ENCODE data around the gene EEF1AKMT4.

Gene EEF1AKMT4

GRCh38 chr3:184298759-184299487, 49.5 kb downstream of the EEF1AKMT4 start, which contains the start of gene PSMD2:
TSS of gene PSMD2 (plus strand) at chr3:184299241. CDS start at chr3:184299267, 26 bp downstream.
- Histone ChIP-seq H3K4me3 (replicated peaks; ENCODE audit: insufficient read depth, low read length) (peak within 1 kb of the TSS; percentile 95), H3K27me3 (ENCODE audit: insufficient read depth, poor library complexity, severe bottlenecking) (no peaks in the 10 kb centered on the region), H3K27ac (replicated peaks) (peak within 1 kb of the TSS; percentile 74)
- TF ChIP-seq POLR2AphosphoS5 (IDR thresholded peaks at IDR 0.05; ENCODE audit: low read depth) (peak; percentile 50; the same call in 1 of the 2 replicates), SPI1 (IDR thresholded peaks at IDR 0.05; ENCODE audit: borderline replicate concordance, low read depth) (no peak), REST (IDR thresholded peaks at IDR 0.05; ENCODE audit: insufficient replicate concordance, low read depth) (peak; percentile 19), CTCF (IDR thresholded peaks at IDR 0.05; ENCODE audit: insufficient read depth, low read length) (no peak)
- peak; percentile 87 to 98 for DNase-seq (ENCODE audit: low read depth in 1 of 2, low spot score in 1 of 2)

DNA sequence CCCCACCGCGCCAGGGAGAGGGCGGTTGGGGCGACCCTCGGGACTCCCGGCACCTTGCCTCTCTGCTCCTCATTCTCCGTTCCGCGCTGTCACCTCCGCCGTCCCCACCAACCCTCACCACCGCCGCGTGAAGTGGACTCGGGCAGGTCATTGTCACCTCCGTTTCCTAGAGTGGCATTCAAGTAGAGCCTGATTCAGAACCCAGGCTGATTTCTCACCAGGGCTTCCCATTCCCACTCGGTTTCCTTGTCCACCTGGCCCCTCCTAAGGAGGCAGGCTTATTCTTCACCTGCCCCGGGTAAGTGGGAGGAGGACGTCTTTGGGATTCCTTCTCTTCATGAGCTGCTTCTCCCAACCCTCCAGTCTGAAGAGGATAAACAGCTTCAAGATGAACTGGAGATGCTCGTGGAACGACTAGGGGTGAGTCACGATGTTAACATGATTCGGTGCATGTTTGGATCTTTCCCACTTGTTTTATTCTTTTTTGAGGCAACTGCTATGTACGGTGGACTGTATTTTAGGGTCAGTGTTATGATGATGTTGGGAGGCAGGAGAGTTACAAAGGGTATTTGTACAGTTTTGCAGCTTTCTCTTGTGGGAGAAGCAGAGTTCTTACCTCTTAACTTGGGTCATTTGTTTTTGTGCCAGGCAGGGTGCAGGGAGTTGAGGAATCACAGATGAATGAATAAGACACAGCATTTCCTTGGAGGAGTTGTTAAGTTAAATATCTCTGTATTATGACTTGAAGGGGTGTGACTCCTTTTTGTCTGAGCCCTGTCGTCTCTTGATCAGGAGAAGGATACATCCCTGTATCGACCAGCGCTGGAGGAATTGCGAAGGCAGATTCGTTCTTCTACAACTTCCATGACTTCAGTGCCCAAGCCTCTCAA, 50.3 kb downstream of the EEF1AKMT4 start:
- peak overlapping the region; percentile 74 for H3K27ac ChIP-seq (replicated peaks)
- H3K4me3 ChIP-seq (replicated peaks; ENCODE audit: insufficient read depth, low read length): peak overlapping the region; percentile 95
- no peaks in the 10 kb centered on the region for H3K27me3 ChIP-seq (ENCODE audit: insufficient read depth, poor library complexity, severe bottlenecking)
- TF ChIP-seq REST (IDR thresholded peaks at IDR 0.05; ENCODE audit: insufficient replicate concordance, low read depth) (no peak), CTCF (IDR thresholded peaks at IDR 0.05; ENCODE audit: insufficient read depth, low read length) (no peak), POLR2AphosphoS5 (IDR thresholded peaks at IDR 0.05; ENCODE audit: low read depth) (no peak), SPI1 (IDR thresholded peaks at IDR 0.05; ENCODE audit: borderline replicate concordance, low read depth) (no peak), GABPA (IDR thresholded peaks at IDR 0.05; ENCODE audit: low read depth) (no peak)
- no peak for DNase-seq (ENCODE audit: low read depth in 1 of 2, low spot score in 1 of 2)

DNA sequence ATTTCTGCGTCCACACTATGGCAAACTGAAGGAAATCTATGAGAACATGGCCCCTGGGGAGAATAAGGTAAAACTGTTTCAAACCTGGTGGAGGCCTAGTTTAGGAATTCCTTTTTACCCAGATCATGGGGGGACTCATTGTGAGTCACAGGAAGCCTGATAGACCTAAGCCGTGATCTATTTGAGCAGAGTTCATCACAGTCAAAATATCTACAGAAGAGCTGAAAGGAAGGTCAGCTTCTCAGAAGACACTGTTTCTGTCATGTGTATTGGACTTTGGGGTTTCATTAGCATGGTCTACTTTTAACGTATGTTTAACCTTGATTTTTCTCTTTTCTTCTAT, 50.9 kb downstream of the EEF1AKMT4 start:
- no peak for DNase-seq (ENCODE audit: low read depth in 1 of 2, low spot score in 1 of 2)
- no peaks in the 10 kb centered on the region for H3K27me3 ChIP-seq (ENCODE audit: insufficient read depth, poor library complexity, severe bottlenecking)
- peak overlapping the region; percentile 95 for H3K4me3 ChIP-seq (replicated peaks; ENCODE audit: insufficient read depth, low read length)
- TF ChIP-seq CTCF (IDR thresholded peaks at IDR 0.05; ENCODE audit: insufficient read depth, low read length): no peak
- H3K27ac ChIP-seq (replicated peaks): no peak overlapping the region
